HK-2 (cell line): ENCODE data around the gene PSAT1.
A peak's percentile ranks its signal among the peaks of the same experiment; 100 is the strongest.

Source experiments
- DNase-seq: peaks from one replicate; pipeline ENCODE4 v3.0.0-alpha.2; 2018; ENCODE audit not compliant: unreplicated experiment

Gene PSAT1

GRCh38 chr9:78365748-78366697 lies 69.1 kb downstream of the PSAT1 start:
- DNase-seq = no peak

GRCh38 chr9:78366827-78367226 lies 69.9 kb downstream of the PSAT1 start:
- no peak for DNase-seq

GRCh38 chr9:78368236-78368635 lies 71.3 kb downstream of the PSAT1 start:
- no peak for DNase-seq

- DNase-seq = peak; percentile 28
These were observed 72.8 kb downstream of the PSAT1 start for GRCh38 chr9:78369639-78370219.

- DNase-seq = no peak
These were observed 74.1 kb downstream of the PSAT1 start for GRCh38 chr9:78370991-78371390.

GRCh38 chr9:78371981-78372380 lies 75.1 kb downstream of the PSAT1 start:
- no peak for DNase-seq
